MCF 10A (cell line): ENCODE results near the gene DDX25. TPM values are rescaled to one million over a fixed set of nuclear protein-coding genes. Genes with fewer than 3 reads are reported as not detected.

Experiments used
- BruUV-seq: library from RNA; stranded (reverse); fragments of 400-500 nt; replicated peaks from 2 replicates; lab custom pipeline; 2021; lab: Mats Ljungman, UMichigan
- CTCF ChIA-PET: fragments of 300-600 bp; sonication (Branson Sonifier 250); formaldehyde crosslinking; extraction: SDS; loops from one replicate; lab custom pipeline; 2021; ENCODE audit warnings: antibody characterized with exemption, inconsistent platforms; lab: Yijun Ruan, JAX
- POLR2A ChIA-PET: fragments of 300-600, 350-650 bp; sonication (Branson Sonifier 250); formaldehyde crosslinking; extraction: SDS; loops from one replicate; lab custom pipeline; 2020; ENCODE audit warnings: antibody characterized with exemption, inconsistent platforms; lab: Yijun Ruan, JAX
- DNase-seq: peaks from one replicate; pipeline ENCODE4 v3.0.0-alpha.2; 2018; ENCODE audit not compliant: unreplicated experiment
- H3K27ac Mint-ChIP-seq: one replicate; pipeline ENCODE4 v1.8.0; 2022; ENCODE audit warnings: mild to moderate bottlenecking, low read depth, mixed read lengths; ENCODE audit not compliant: unreplicated experiment
- H3K27me3 Mint-ChIP-seq: one replicate; pipeline ENCODE4 v1.8.0; 2022; ENCODE audit warnings: mixed read lengths; ENCODE audit not compliant: insufficient read depth, unreplicated experiment
- H3K36me3 Mint-ChIP-seq: one replicate; pipeline ENCODE4 v1.8.0; 2022; ENCODE audit warnings: mild to moderate bottlenecking, moderate library complexity, mixed read lengths; ENCODE audit not compliant: insufficient read depth, unreplicated experiment
- H3K4me1 Mint-ChIP-seq: one replicate; pipeline ENCODE4 v1.8.0; 2022; ENCODE audit warnings: mixed read lengths; ENCODE audit not compliant: insufficient read depth, unreplicated experiment
- H3K4me3 Mint-ChIP-seq: one replicate; pipeline ENCODE4 v1.8.0; 2022; ENCODE audit warnings: mild to moderate bottlenecking, moderate library complexity, mixed read lengths; ENCODE audit not compliant: unreplicated experiment
- H3K9me3 Mint-ChIP-seq: one replicate; pipeline ENCODE4 v1.8.0; 2022; ENCODE audit warnings: mixed read lengths; ENCODE audit not compliant: unreplicated experiment
- CTCF ChIP-seq: fragments of 200-600 bp; IDR thresholded peaks from one replicate; pipeline ENCODE4 v1.8.0; 2022; ENCODE audit warnings: antibody characterized with exemption, mild to moderate bottlenecking; ENCODE audit not compliant: unreplicated experiment
- intact Hi-C: fragments of 100-400 bp; cut with micrococcal nuclease; formaldehyde crosslinking; loops from 2 replicates; pipeline ENCODE4 v1.14.1; 2022
- total RNA-seq: library from RNA; stranded (reverse); gene quantifications from 2 replicates; pipeline ENCODE4 v1.2.3, GENCODE V29; 2022

The DDX25 gene
- total RNA-seq, 1 experiment from 2014 or later = not detected

- Mint-ChIP-seq H3K36me3 (peaks cover 37% of the 10 kb centered on the region), H3K4me1 (peaks cover 29% of the 10 kb centered on the region), H3K9me3 (no peaks in the 10 kb centered on the region), H3K27ac (peak overlapping the region; percentile 0), H3K27me3 (no peaks in the 10 kb centered on the region), H3K4me3 (no peak overlapping the region)
- POLR2A ChIA-PET = interaction anchor here (1.8 kb wide), 1 partner anchor 10 kb away, joined by 12 read pairs; the partner anchor contains the start of gene PUS3
- TF ChIP-seq CTCF = no peak
- DNase-seq = no peak
- intact Hi-C loops = no loop called here
- no TSS peak for BruUV-seq
- CTCF ChIA-PET = interaction anchor here (0.6 kb wide), 1 partner anchor 301 kb away, joined by 3 read pairs; no protein-coding TSS in a partner anchor
These were observed 11.3 kb upstream of the DDX25 start for GRCh38 chr11:125892994-125893393.

- H3K27me3 Mint-ChIP-seq = peaks cover 19% of the 10 kb centered on the region
- H3K36me3 Mint-ChIP-seq = peaks cover 32% of the 10 kb centered on the region
- POLR2A ChIA-PET = interaction anchor here (1.7 to 2.3 kb wide), 2 partner anchors 276 to 309 kb away, joined by 7 to 13 read pairs; partner anchors contain the start of genes CHEK1, FAM118B and RPUSD4
- H3K4me3 Mint-ChIP-seq = peak overlapping the region; percentile 97
- intact Hi-C loops = no loop called here
- no peak overlapping the region for H3K27ac Mint-ChIP-seq
- peaks cover 13% of the 10 kb centered on the region for H3K4me1 Mint-ChIP-seq
- no peaks in the 10 kb centered on the region for H3K9me3 Mint-ChIP-seq
- no TSS peak for BruUV-seq
- TF ChIP-seq CTCF = no peak
- DNase-seq = no peak
- CTCF ChIA-PET = no interaction called here
These were observed 2.4 kb upstream of the DDX25 start for GRCh38 chr11:125901872-125902271.

- intact Hi-C loops = no loop called here
- peak; percentile 9 for DNase-seq
- no peaks in the 10 kb centered on the region for H3K9me3 Mint-ChIP-seq
- CTCF ChIA-PET = interaction anchor here (0.9 to 1.9 kb wide), 5 partner anchors 13 to 159 kb away, joined by 3 to 7 read pairs (median 4); partner anchors contain the start of gene HYLS1
- H3K27me3 Mint-ChIP-seq = peaks cover 19% of the 10 kb centered on the region
- POLR2A ChIA-PET = interaction anchor here (0.7 to 2.3 kb wide), 12 partner anchors 8 to 331 kb away, joined by 3 to 25 read pairs (median 6); partner anchors contain the start of genes CHEK1, FAM118B, HYLS1 and RPUSD4
- no peak for TF ChIP-seq CTCF
- H3K27ac Mint-ChIP-seq = peak overlapping the region; percentile 90
- TSS peak; percentile 76 for BruUV-seq
- H3K36me3 Mint-ChIP-seq = peaks cover 26% of the 10 kb centered on the region
- peaks cover 10% of the 10 kb centered on the region for H3K4me1 Mint-ChIP-seq
- peak overlapping the region; percentile 97 for H3K4me3 Mint-ChIP-seq
These were observed 1.9 kb upstream of the DDX25 start for GRCh38 chr11:125902277-125902926.
